ENCODE data around the gene PLA2G2C. TPM values are rescaled to one million over a fixed set of nuclear protein-coding genes. Genes with fewer than 3 reads are reported as not detected.

PLA2G2C gene
- polyA plus RNA-seq, 2 donors = 0.07 to 0.14 TPM

DNA sequence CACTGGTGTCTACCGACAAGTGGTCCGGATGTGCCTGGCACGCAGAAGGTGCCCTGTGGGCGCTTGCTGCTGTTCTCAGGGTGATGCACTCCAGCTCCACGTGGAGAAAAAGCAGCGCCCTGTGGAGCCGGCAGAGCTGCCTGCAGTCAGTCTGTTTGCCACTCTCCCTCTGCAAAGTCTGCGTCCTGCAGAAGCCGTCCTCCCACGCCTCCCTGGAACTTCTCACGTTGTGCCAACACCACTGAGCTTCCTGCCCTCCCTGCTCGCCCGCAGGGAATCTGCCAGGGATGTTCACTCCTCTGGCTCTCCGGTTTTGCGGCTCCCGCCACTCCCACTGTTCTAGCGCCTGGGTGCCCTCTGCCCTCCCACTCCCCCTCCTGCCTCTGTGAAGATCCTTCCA, 20.3 kb downstream of the PLA2G2C start:
- Histone ChIP-seq H3K27me3 (ENCODE audit: control insufficient read depth in 1 of 2, insufficient read depth in 2 of 2, low read length in 2 of 2) (peaks cover 0 to 3% of the 10 kb centered on the region in 2 donors), H3K4me3 (ENCODE audit: low read depth in 1 of 2, low read length in 2 of 2) (no peak overlapping the region), H3K9me3 (ENCODE audit: control insufficient read depth in 2 of 2, insufficient read depth in 1 of 2, low read depth in 1 of 2, low read length in 1 of 2) (peaks cover 3 to 21% of the 10 kb centered on the region in 2 donors), H3K36me3 (ENCODE audit: control insufficient read depth in 2 of 2, insufficient read depth in 2 of 2, low read length in 1 of 2) (no peaks in the 10 kb centered on the region), H3K4me1 (ENCODE audit: control insufficient read depth in 2 of 2, insufficient read depth in 2 of 2, low read length in 1 of 2) (peaks cover 0 to 2% of the 10 kb centered on the region in 2 donors), H3K27ac (ENCODE audit: low read depth in 2 of 2, low read length in 1 of 2) (no peak overlapping the region)
- 43 to 54% methylated on average over 17 of the region's 17 CpGs for WGBS, 2 donors

DNA sequence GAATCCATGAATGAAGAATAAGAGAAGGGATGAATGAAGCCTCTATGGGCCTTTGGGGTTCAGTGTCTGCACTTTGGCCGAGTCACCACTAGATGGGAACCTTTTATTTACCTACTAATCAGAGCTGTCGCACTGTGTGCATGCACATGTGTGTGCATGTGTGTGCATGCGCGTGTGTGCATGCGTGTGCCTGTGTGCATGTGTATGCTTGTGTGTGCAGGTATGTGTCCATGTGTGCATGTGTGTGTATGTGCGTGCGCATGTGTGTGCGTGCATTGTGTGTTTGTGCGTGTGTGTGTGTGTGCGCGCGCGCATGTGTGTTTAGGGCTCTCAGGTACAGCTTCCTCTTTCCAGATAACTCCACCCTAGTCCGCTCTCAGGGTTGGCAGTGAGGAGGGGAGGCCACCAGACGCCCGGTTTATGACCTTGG, 20.8 kb downstream of the PLA2G2C start:
- Histone ChIP-seq H3K36me3 (ENCODE audit: control insufficient read depth in 2 of 2, insufficient read depth in 2 of 2, low read length in 1 of 2) (no peaks in the 10 kb centered on the region), H3K9me3 (ENCODE audit: control insufficient read depth in 2 of 2, insufficient read depth in 1 of 2, low read depth in 1 of 2, low read length in 1 of 2) (peaks cover 7 to 26% of the 10 kb centered on the region in 2 donors), H3K27me3 (ENCODE audit: control insufficient read depth in 1 of 2, insufficient read depth in 2 of 2, low read length in 2 of 2) (peaks cover 0 to 3% of the 10 kb centered on the region in 2 donors), H3K4me1 (ENCODE audit: control insufficient read depth in 2 of 2, insufficient read depth in 2 of 2, low read length in 1 of 2) (peaks cover 0 to 2% of the 10 kb centered on the region in 2 donors), H3K27ac (ENCODE audit: low read depth in 2 of 2, low read length in 1 of 2) (no peak overlapping the region), H3K4me3 (ENCODE audit: low read depth in 1 of 2, low read length in 2 of 2) (no peak overlapping the region)
- WGBS, 2 donors = 83% methylated on average over 16 of the region's 16 CpGs

DNA sequence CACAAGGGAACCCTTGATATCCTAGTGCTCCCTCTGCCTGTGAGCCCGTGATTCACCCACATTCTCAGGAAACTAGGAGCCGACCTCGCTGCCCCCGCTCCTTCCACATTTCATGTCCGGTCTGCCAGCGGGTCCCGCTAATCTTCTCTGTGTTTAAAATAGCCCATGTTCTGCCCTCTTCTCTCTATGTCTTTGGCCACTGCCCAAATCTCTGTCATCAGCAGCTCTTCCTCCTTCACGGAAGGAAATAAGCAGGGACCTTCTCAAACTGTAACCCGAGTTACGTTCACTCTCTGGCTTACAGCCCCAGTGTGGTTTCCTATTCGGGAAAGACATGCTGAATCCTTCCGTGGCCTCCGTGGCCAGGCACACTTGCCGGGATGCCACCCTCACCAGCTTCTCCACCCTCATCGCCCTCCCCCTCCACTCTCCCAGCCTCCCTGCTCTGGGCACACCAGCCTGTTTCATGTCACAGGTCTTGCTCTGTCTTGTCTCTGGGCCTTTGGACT, 21.6 kb downstream of the PLA2G2C start:
- H3K4me3 ChIP-seq (ENCODE audit: low read depth in 1 of 2, low read length in 2 of 2) = no peak overlapping the region
- peaks cover 0 to 2% of the 10 kb centered on the region in 2 donors for H3K4me1 ChIP-seq (ENCODE audit: control insufficient read depth in 2 of 2, insufficient read depth in 2 of 2, low read length in 1 of 2)
- no peaks in the 10 kb centered on the region for H3K36me3 ChIP-seq (ENCODE audit: control insufficient read depth in 2 of 2, insufficient read depth in 2 of 2, low read length in 1 of 2)
- no peak overlapping the region for H3K27ac ChIP-seq (ENCODE audit: low read depth in 2 of 2, low read length in 1 of 2)
- peaks cover 7 to 31% of the 10 kb centered on the region in 2 donors for H3K9me3 ChIP-seq (ENCODE audit: control insufficient read depth in 2 of 2, insufficient read depth in 1 of 2, low read depth in 1 of 2, low read length in 1 of 2)
- peaks cover 0 to 3% of the 10 kb centered on the region in 2 donors for H3K27me3 ChIP-seq (ENCODE audit: control insufficient read depth in 1 of 2, insufficient read depth in 2 of 2, low read length in 2 of 2)
- 64 to 75% methylated on average over 15 of the region's 15 CpGs for WGBS, 2 donors

DNA sequence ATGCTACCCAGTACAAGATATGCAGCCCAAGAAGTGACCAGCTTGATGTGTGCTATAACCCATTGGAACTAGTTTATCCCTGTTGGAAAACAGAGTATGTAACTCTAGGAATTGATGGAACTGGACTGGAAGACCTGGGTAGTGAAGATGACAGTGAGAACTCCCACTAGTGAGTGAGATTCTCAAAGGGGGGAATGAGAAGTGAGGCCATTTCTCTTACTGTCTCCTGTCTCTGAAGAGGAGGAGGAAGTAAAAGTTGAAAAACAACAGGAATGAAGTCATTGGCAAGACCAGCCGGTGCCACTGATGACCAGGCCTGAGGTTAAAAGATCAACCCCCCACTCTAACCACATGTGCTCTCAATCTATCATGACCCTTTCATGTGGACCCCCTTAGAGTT, 26.3 kb downstream of the PLA2G2C start:
- peaks cover 12 to 37% of the 10 kb centered on the region in 2 donors for H3K9me3 ChIP-seq (ENCODE audit: control insufficient read depth in 2 of 2, insufficient read depth in 1 of 2, low read depth in 1 of 2, low read length in 1 of 2)
- WGBS, 2 donors = 73 to 74% methylated on average over 1 of the region's 1 CpG
- H3K4me3 ChIP-seq (ENCODE audit: low read depth in 1 of 2, low read length in 2 of 2) = no peak overlapping the region
- no peaks in the 10 kb centered on the region for H3K27me3 ChIP-seq (ENCODE audit: control insufficient read depth in 1 of 2, insufficient read depth in 2 of 2, low read length in 2 of 2)
- H3K27ac ChIP-seq (ENCODE audit: low read depth in 2 of 2, low read length in 1 of 2) = no peak overlapping the region
- no peaks in the 10 kb centered on the region for H3K36me3 ChIP-seq (ENCODE audit: control insufficient read depth in 2 of 2, insufficient read depth in 2 of 2, low read length in 1 of 2)
- H3K4me1 ChIP-seq (ENCODE audit: control insufficient read depth in 2 of 2, insufficient read depth in 2 of 2, low read length in 1 of 2) = no peaks in the 10 kb centered on the region

DNA sequence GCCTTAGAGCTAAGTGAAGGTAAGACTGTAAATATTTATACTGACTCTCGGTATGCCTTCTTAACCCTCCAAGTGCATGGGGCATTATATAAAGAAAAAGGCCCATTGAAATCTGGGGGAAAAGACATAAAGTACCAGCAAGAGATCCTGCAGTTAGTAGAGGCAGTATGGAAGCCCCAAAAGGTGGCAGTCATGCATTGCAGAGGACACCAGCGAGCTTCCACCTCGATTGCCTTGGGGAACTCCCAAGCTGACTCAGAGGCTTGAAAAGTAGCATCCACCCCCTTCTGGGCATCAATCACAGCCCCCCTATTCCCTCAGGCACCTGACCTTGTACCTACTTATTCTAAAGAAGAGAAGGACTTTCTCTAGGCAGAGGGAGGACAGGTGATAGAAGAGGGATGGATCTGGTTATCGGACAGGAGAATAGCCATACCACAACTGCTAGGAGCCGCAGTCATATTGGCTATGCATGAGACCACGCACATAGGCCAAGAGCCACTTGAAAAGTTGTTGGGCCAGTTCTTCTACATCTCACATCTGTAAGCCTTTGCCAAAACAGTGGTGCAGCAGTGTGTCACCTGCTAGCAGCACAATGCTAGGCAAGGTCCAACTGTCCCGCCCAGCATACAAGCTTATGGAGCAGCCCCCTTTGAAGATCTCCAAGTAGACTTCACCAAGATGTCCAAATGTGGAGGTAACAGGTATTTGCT, 27.8 kb downstream of the PLA2G2C start:
- WGBS, 2 donors = 66 to 77% methylated on average over 7 of the region's 7 CpGs
- peaks cover 12 to 29% of the 10 kb centered on the region in 2 donors for H3K9me3 ChIP-seq (ENCODE audit: control insufficient read depth in 2 of 2, insufficient read depth in 1 of 2, low read depth in 1 of 2, low read length in 1 of 2)

DNA sequence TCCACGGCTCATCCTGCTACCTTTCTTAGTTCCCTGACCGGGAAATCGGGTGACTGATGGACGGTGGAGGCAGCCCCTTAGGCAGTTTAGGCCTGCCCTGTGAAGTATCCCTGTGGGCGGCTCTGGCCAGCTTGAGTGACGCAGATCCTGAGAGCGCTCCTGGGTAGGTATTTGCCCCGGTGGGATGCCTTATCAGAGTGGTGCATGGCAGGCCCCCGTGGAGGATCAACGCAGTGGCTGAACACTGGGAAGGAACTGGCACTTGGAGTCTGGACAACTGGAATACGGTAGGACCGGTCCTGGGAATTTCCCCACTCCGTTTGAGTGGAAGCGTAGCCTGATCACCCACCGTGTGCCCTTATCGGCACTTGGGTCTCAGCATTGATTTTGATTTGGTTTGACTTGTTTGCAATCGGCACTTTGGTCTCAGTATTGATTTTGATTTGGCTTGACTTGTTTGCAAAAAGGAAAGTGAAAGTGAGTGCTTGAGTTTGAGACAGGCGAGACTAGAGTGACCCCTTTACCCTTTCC, 32.0 kb downstream of the PLA2G2C start:
- no peaks in the 10 kb centered on the region for H3K27me3 ChIP-seq (ENCODE audit: control insufficient read depth in 1 of 2, insufficient read depth in 2 of 2, low read length in 2 of 2)
- H3K4me1 ChIP-seq (ENCODE audit: control insufficient read depth in 2 of 2, insufficient read depth in 2 of 2, low read length in 1 of 2) = peaks cover 0 to 5% of the 10 kb centered on the region in 2 donors
- H3K9me3 ChIP-seq (ENCODE audit: control insufficient read depth in 2 of 2, insufficient read depth in 1 of 2, low read depth in 1 of 2, low read length in 1 of 2) = peaks cover 4 to 5% of the 10 kb centered on the region in 2 donors
- H3K4me3 ChIP-seq (ENCODE audit: low read depth in 1 of 2, low read length in 2 of 2) = no peak overlapping the region
- no peak overlapping the region for H3K27ac ChIP-seq (ENCODE audit: low read depth in 2 of 2, low read length in 1 of 2)
- no peaks in the 10 kb centered on the region for H3K36me3 ChIP-seq (ENCODE audit: control insufficient read depth in 2 of 2, insufficient read depth in 2 of 2, low read length in 1 of 2)
- WGBS, 2 donors = 69 to 76% methylated on average over 18 of the region's 18 CpGs

More for the DNA sequence above, 27.8 kb downstream of the PLA2G2C start:
- Histone ChIP-seq H3K4me1 (ENCODE audit: control insufficient read depth in 2 of 2, insufficient read depth in 2 of 2, low read length in 1 of 2) (no peaks in the 10 kb centered on the region), H3K27ac (ENCODE audit: low read depth in 2 of 2, low read length in 1 of 2) (no peak overlapping the region), H3K36me3 (ENCODE audit: control insufficient read depth in 2 of 2, insufficient read depth in 2 of 2, low read length in 1 of 2) (no peaks in the 10 kb centered on the region), H3K27me3 (ENCODE audit: control insufficient read depth in 1 of 2, insufficient read depth in 2 of 2, low read length in 2 of 2) (no peaks in the 10 kb centered on the region), H3K4me3 (ENCODE audit: low read depth in 1 of 2, low read length in 2 of 2) (no peak overlapping the region)

DNA sequence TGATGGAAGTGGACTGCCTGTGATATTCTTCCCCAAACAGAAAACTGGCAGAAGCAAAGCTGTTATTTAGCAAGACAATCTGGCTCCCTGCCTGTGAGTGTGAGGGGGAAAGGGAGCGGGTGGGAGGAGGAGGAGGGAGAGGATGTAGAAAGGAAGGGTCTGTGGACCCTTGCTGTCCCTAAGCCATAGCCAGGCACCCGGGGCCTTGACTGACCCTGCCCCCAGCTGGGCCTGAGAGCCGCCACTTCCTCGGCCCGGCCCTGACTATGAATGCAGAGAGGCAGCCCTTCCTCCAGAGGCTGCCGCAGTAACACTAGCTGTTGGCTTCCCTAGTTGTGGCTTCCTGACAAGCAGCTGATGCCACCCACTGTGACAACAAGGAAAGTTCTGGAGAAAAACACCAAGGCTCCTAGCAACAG, 33.3 kb downstream of the PLA2G2C start:
- Histone ChIP-seq H3K4me1 (ENCODE audit: control insufficient read depth in 2 of 2, insufficient read depth in 2 of 2, low read length in 1 of 2) (peaks cover 0 to 5% of the 10 kb centered on the region in 2 donors), H3K36me3 (ENCODE audit: control insufficient read depth in 2 of 2, insufficient read depth in 2 of 2, low read length in 1 of 2) (no peaks in the 10 kb centered on the region), H3K27ac (ENCODE audit: low read depth in 2 of 2, low read length in 1 of 2) (no peak overlapping the region), H3K27me3 (ENCODE audit: control insufficient read depth in 1 of 2, insufficient read depth in 2 of 2, low read length in 2 of 2) (no peaks in the 10 kb centered on the region), H3K9me3 (ENCODE audit: control insufficient read depth in 2 of 2, insufficient read depth in 1 of 2, low read depth in 1 of 2, low read length in 1 of 2) (peaks cover 0 to 2% of the 10 kb centered on the region in 2 donors), H3K4me3 (ENCODE audit: low read depth in 1 of 2, low read length in 2 of 2) (no peak overlapping the region)
- 72 to 76% methylated on average over 6 of the region's 6 CpGs for whole genome bisulfite sequencing, 2 donors

DNA sequence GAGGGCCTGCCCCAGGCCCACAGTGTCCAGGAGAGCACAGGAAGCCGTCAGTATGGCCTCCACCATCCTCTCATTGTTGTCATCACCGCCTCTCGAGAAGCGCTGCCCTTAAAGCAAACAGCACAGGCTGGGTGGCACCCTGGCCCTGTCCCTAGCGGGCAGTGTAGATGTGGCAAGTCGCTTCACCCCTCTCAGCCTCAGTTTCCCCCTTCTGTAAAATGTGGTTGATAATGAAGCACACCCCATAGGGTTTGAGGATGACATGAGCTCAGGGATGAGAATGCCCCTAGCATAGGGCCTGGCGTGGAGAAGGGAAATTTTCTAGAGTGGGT, 33.8 kb downstream of the PLA2G2C start:
- Histone ChIP-seq H3K4me1 (ENCODE audit: control insufficient read depth in 2 of 2, insufficient read depth in 2 of 2, low read length in 1 of 2) (peaks cover 0 to 5% of the 10 kb centered on the region in 2 donors), H3K27me3 (ENCODE audit: control insufficient read depth in 1 of 2, insufficient read depth in 2 of 2, low read length in 2 of 2) (no peaks in the 10 kb centered on the region), H3K9me3 (ENCODE audit: control insufficient read depth in 2 of 2, insufficient read depth in 1 of 2, low read depth in 1 of 2, low read length in 1 of 2) (no peaks in the 10 kb centered on the region), H3K36me3 (ENCODE audit: control insufficient read depth in 2 of 2, insufficient read depth in 2 of 2, low read length in 1 of 2) (no peaks in the 10 kb centered on the region), H3K4me3 (ENCODE audit: low read depth in 1 of 2, low read length in 2 of 2) (no peak overlapping the region), H3K27ac (ENCODE audit: low read depth in 2 of 2, low read length in 1 of 2) (no peak overlapping the region)
- 48 to 60% methylated on average over 7 of the region's 7 CpGs for WGBS, 2 donors

DNA sequence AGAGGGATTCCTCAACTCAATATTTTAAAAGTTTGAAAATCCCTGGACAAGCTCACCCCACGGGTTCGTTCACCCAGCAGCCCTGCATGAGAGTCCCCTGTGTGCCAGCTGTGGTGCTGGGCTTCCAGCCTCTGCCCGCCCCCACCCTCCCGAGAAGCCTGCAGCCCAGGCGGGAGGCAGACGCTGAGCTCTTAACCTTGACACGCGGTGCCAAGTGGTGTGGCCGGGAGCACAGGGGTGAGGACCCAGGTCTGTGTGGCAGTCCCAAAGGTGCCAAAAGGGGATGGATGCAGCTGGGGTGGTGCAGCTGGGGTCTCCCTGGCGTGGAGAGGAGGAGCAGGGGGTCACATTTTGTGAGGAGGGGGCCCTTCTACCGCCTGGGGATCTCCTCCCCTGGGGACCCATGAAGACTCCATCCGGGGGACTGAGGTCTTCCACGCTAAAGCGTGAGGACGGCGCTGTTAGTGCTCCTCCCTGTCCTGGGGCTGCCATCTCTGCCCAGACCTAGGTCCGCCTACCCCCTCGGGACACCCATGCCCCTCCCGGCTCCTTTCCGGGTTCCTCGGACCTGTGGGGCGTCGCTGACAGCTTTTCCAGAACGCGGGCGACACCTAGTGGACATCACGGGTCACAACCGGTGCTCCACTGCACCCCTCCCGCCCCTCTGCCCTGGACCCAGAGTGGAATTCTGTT, 34.3 kb downstream of the PLA2G2C start:
- Histone ChIP-seq H3K27ac (ENCODE audit: low read depth in 2 of 2, low read length in 1 of 2) (no peak overlapping the region), H3K4me3 (ENCODE audit: low read depth in 1 of 2, low read length in 2 of 2) (peak overlapping the region in 1 of 2 donors; percentile 20), H3K9me3 (ENCODE audit: control insufficient read depth in 2 of 2, insufficient read depth in 1 of 2, low read depth in 1 of 2, low read length in 1 of 2) (no peaks in the 10 kb centered on the region), H3K27me3 (ENCODE audit: control insufficient read depth in 1 of 2, insufficient read depth in 2 of 2, low read length in 2 of 2) (no peaks in the 10 kb centered on the region), H3K36me3 (ENCODE audit: control insufficient read depth in 2 of 2, insufficient read depth in 2 of 2, low read length in 1 of 2) (no peaks in the 10 kb centered on the region), H3K4me1 (ENCODE audit: control insufficient read depth in 2 of 2, insufficient read depth in 2 of 2, low read length in 1 of 2) (peaks cover 0 to 5% of the 10 kb centered on the region in 2 donors)
- WGBS, 2 donors = 6 to 7% methylated on average over 27 to 29 of the region's 29 CpGs

All from esophagus (tissue), 2 donors.